H1 (cell line): Measurements from ENCODE around the gene SENP7. TPM values are rescaled to one million over a fixed set of nuclear protein-coding genes. Genes with fewer than 3 reads are reported as not detected.

Experiments used
- CTCF ChIA-PET: fragments of 300-600 bp; sonication (Branson Sonifier 250); formaldehyde crosslinking; loops from one replicate; lab custom pipeline; 2021; ENCODE audit not compliant: partially characterized antibody; lab: Charles Lee
- POLR2A ChIA-PET: fragments of 300-600 bp; sonication (Branson Sonifier 250); formaldehyde crosslinking; loops from one replicate; lab custom pipeline; 2021; ENCODE audit warnings: inconsistent platforms; ENCODE audit not compliant: partially characterized antibody; lab: Charles Lee
- DNase-seq, 2 experiments: peaks; one replicate each; pipeline versions ENCODE4 v3.0.0 to v3.0.0-alpha.2; 2010 to 2022; ENCODE audit warnings: low spot score in 2 of 2, low read depth in 1 of 2, mixed read lengths in 1 of 2
- FAIRE-seq: peaks from 2 replicates; lab custom pipeline; 2011; peaks lifted over from hg19 to GRCh38; lab: Jason Lieb, UNC
- H2AFZ ChIP-seq: 2 replicates; pipeline ENCODE4 v1.8.1; 2012; ENCODE audit warnings: low read length, inconsistent platforms
- H2AK5ac ChIP-seq: 2 replicates; pipeline ENCODE4 v1.6.1; 2013; ENCODE audit warnings: low read depth, low read length
- H2BK120ac ChIP-seq: replicated peaks from 2 replicates; pipeline ENCODE3; 2013; ENCODE audit warnings: low read depth, low read length, inconsistent platforms
- H2BK12ac ChIP-seq: 2 replicates; pipeline ENCODE4 v1.6.1; 2013; ENCODE audit warnings: low read depth, low read length
- H2BK15ac ChIP-seq: 2 replicates; pipeline ENCODE4 v1.6.1; 2013; ENCODE audit warnings: low read length
- H2BK20ac ChIP-seq: 2 replicates; pipeline ENCODE4 v1.6.1; 2013; ENCODE audit warnings: low read length
- H2BK5ac ChIP-seq: 2 replicates; pipeline ENCODE4 v1.6.1; 2013; ENCODE audit warnings: low read depth, low read length
- H3K14ac ChIP-seq: 2 replicates; pipeline ENCODE4 v1.6.1; 2013; ENCODE audit warnings: inconsistent platforms; ENCODE audit not compliant: insufficient read length
- H3K18ac ChIP-seq: 2 replicates; pipeline ENCODE4 v1.6.1; 2013; ENCODE audit warnings: low read length; ENCODE audit errors: extremely low read depth
- H3K23ac ChIP-seq: 2 replicates; pipeline ENCODE4 v1.6.1; 2013; ENCODE audit warnings: inconsistent platforms; ENCODE audit not compliant: insufficient read length
- H3K23me2 ChIP-seq: 2 replicates; pipeline ENCODE4 v1.6.1; 2013; ENCODE audit warnings: low read depth, low read length
- H3K27ac ChIP-seq: 2 replicates; pipeline ENCODE4 v1.6.1; 2011; ENCODE audit warnings: low read depth, low read length, inconsistent platforms
- H3K27me3 ChIP-seq, 4 experiments: replicated peaks in 1 of 4; 1 replicate in 1 of 4; 2 replicates in 3 of 4; pipeline versions ENCODE4 v1.6.1 to v1.8.1; 2011 to 2013; ENCODE audit warnings: low read length in 3 of 4, mild to moderate bottlenecking in 3 of 4, inconsistent platforms in 2 of 4, mixed read lengths in 2 of 4, moderate library complexity in 1 of 4; ENCODE audit not compliant: control insufficient read depth in 3 of 4, insufficient read depth in 3 of 4; ENCODE audit errors: extremely low read depth in 1 of 4
- H3K36me3 ChIP-seq, 4 experiments: 2 replicates each; pipeline versions ENCODE4 v1.6.1 to v1.8.1; 2011 to 2013; ENCODE audit warnings: mild to moderate bottlenecking in 4 of 4, low read length in 3 of 4, moderate library complexity in 2 of 4, control low read depth in 1 of 4, inconsistent platforms in 1 of 4; ENCODE audit not compliant: insufficient read depth in 4 of 4, control insufficient read depth in 2 of 4
- H3K4ac ChIP-seq: replicated peaks from 2 replicates; pipeline ENCODE3; 2013; ENCODE audit warnings: low read length, low read depth, mixed read lengths, inconsistent platforms; ENCODE audit not compliant: insufficient read length
- H3K4me1 ChIP-seq, 4 experiments: replicated peaks in 1 of 4; 1 replicate in 1 of 4; 2 replicates in 3 of 4; pipeline versions ENCODE4 v1.6.1 to v1.8.1; 2011 to 2013; ENCODE audit warnings: low read length in 3 of 4, inconsistent platforms in 2 of 4, mixed read lengths in 1 of 4; ENCODE audit not compliant: insufficient read depth in 4 of 4, control insufficient read depth in 3 of 4
- H3K4me2 ChIP-seq, 2 experiments: 2 replicates each; pipeline versions ENCODE4 v1.6.1 to v1.8.1; 2011 to 2013; ENCODE audit warnings: low read depth in 2 of 2, low read length in 2 of 2, control low read depth in 1 of 2, inconsistent platforms in 1 of 2, mild to moderate bottlenecking in 1 of 2; ENCODE audit not compliant: insufficient read depth in 1 of 2
- H3K4me3 ChIP-seq, 4 experiments: fragments of 200-600, 300-600 bp in 1 of 4; sonication (generic), shearing (Covaris generic), sonication (Bioruptor Twin) in 1 of 4; 2 replicates each; pipeline versions ENCODE4 v1.5.1 to v1.8.1; 2011 to 2016; ENCODE audit warnings: low read length in 4 of 4, low read depth in 3 of 4, control low read depth in 2 of 4, inconsistent platforms in 2 of 4, mild to moderate bottlenecking in 2 of 4, mixed read lengths in 1 of 4, moderate library complexity in 1 of 4; ENCODE audit not compliant: insufficient read depth in 2 of 4; ENCODE audit errors: extremely low read depth in 1 of 4
- H3K56ac ChIP-seq: replicated peaks from 2 replicates; pipeline ENCODE3; 2013; ENCODE audit warnings: low read depth, mild to moderate bottlenecking, mixed read lengths, low read length, inconsistent platforms; ENCODE audit not compliant: insufficient read length
- H3K79me1 ChIP-seq: 2 replicates; pipeline ENCODE4 v1.6.1; 2013; ENCODE audit warnings: low read depth, low read length, control low read depth
- H3K79me2 ChIP-seq, 2 experiments: 2 replicates each; pipeline versions ENCODE4 v1.6.1 to v1.8.1; 2012 to 2013; ENCODE audit warnings: low read length in 2 of 2, mild to moderate bottlenecking in 2 of 2, inconsistent platforms in 1 of 2; ENCODE audit not compliant: insufficient read depth in 2 of 2, control insufficient read depth in 1 of 2
- H3K9ac ChIP-seq, 4 experiments: replicated peaks in 1 of 4; 1 replicate in 1 of 4; 2 replicates in 3 of 4; pipeline versions ENCODE4 v1.6.1 to v1.8.1; 2011 to 2013; ENCODE audit warnings: low read depth in 3 of 4, low read length in 3 of 4, control low read depth in 2 of 4, mild to moderate bottlenecking in 2 of 4, moderate library complexity in 2 of 4, inconsistent platforms in 1 of 4; ENCODE audit errors: extremely low read depth in 1 of 4
- H3K9me3 ChIP-seq, 2 experiments: 2 replicates each; pipeline versions ENCODE4 v1.6.1 to v1.8.1; 2012 to 2013; ENCODE audit warnings: mild to moderate bottlenecking in 2 of 2, moderate library complexity in 2 of 2, control low read depth in 1 of 2, inconsistent platforms in 1 of 2, low read depth in 1 of 2, low read length in 1 of 2, mixed read lengths in 1 of 2; ENCODE audit not compliant: insufficient read depth in 2 of 2
- H4K20me1 ChIP-seq, 2 experiments: replicated peaks in 1 of 2; 2 replicates each; pipeline versions ENCODE3 to v1.8.1; 2011 to 2013; ENCODE audit warnings: inconsistent platforms in 2 of 2, low read length in 2 of 2, mild to moderate bottlenecking in 1 of 2; ENCODE audit not compliant: insufficient read depth in 2 of 2, control insufficient read depth in 1 of 2
- H4K5ac ChIP-seq: 2 replicates; pipeline ENCODE4 v1.6.1; 2013; ENCODE audit warnings: low read length, low read depth, mixed read lengths, inconsistent platforms; ENCODE audit not compliant: insufficient read length
- H4K8ac ChIP-seq: 2 replicates; pipeline ENCODE4 v1.8.0; 2013; ENCODE audit warnings: mild to moderate bottlenecking, moderate library complexity, low read length, inconsistent platforms; ENCODE audit not compliant: insufficient read depth; ENCODE audit errors: extremely low read depth
- H4K91ac ChIP-seq: replicated peaks from 2 replicates; pipeline ENCODE3; 2013; ENCODE audit warnings: low read length, mixed read lengths, inconsistent platforms; ENCODE audit not compliant: insufficient read length
- EP300 ChIP-seq, 2 experiments: IDR thresholded peaks; 1 replicate in 1 of 2; 2 replicates in 1 of 2; pipeline ENCODE4 v1.6.1; 2011 to 2012; ENCODE audit warnings: low read depth in 2 of 2, low read length in 2 of 2, mild to moderate bottlenecking in 2 of 2, borderline replicate concordance in 1 of 2, inconsistent platforms in 1 of 2, moderate library complexity in 1 of 2
- HDAC2 ChIP-seq, 2 experiments: fragments of 300-600 bp in 1 of 2; sonication (generic) in 1 of 2; IDR thresholded peaks; 2 replicates each; pipeline ENCODE4 v1.6.1; 2011 to 2012; ENCODE audit warnings: low read depth in 2 of 2, low read length in 2 of 2, mild to moderate bottlenecking in 2 of 2, moderate library complexity in 2 of 2, borderline replicate concordance in 1 of 2, inconsistent platforms in 1 of 2
- JUND ChIP-seq: IDR thresholded peaks from 2 replicates; pipeline ENCODE4 v1.6.1; 2011; ENCODE audit warnings: mild to moderate bottlenecking, improper control_type of control experiment, low read length
- KDM1A ChIP-seq: fragments of 200-600, 300-600 bp; sonication (generic); IDR thresholded peaks from 2 replicates; pipeline ENCODE4 v1.7.1; 2016; ENCODE audit warnings: mild to moderate bottlenecking, low read length, borderline replicate concordance
- POU5F1 ChIP-seq: IDR thresholded peaks from 2 replicates; pipeline ENCODE4 v1.6.1; 2011; ENCODE audit warnings: low read depth, mild to moderate bottlenecking, low read length, moderate library complexity
- SP1 ChIP-seq: IDR thresholded peaks from 2 replicates; pipeline ENCODE4 v1.6.1; 2011; ENCODE audit warnings: low read depth, low read length
- WGBS, 2 experiments: shearing (Covaris generic) in 1 of 2; methylation state at CpG; one replicate each; pipeline versions ENCODE4 v1.1.6 to v1.1.7; 2013 to 2015; ENCODE audit warnings: low lambda C conversion rate in 2 of 2, mixed read lengths in 2 of 2, inconsistent platforms in 1 of 2, low coverage in 1 of 2, missing lambda C conversion rate in 1 of 2; ENCODE audit not compliant: insufficient replicate concordance in 2 of 2, insufficient coverage in 1 of 2, insufficient read length in 1 of 2; ENCODE audit errors: extremely low coverage in 1 of 2, missing lambda C conversion rate in 1 of 2; 5-methylcytosine and 5-hydroxymethylcytosine counted together
- polyA plus RNA-seq, 7 experiments: library from polyadenylated mRNA; depleted of rRNA in 3 of 7; stranded (reverse) in 5 of 7; unstranded in 2 of 7; fragments of >200 nt in 5 of 7; fragments of 200-250 nt in 2 of 7; gene quantifications; 1 replicate in 5 of 7; 2 replicates in 1 of 7; 4 replicates in 1 of 7; pipeline versions ENCODE4 v1.2.1 to v1.2.3, GENCODE V29; 2011 to 2013; ENCODE audit warnings: missing spikeins in 2 of 7, mixed read lengths in 2 of 7
- total RNA-seq: library from RNA; stranded (reverse); fragmentation: NEBNext Ultra II Directional; extraction: Animal tissue kit (Norgen Biotek cat#: 25700); gene quantifications from 2 replicates; pipeline ENCODE4 v1.2.1, GENCODE V29; 2021

Gene SENP7
- total and polyA plus RNA-seq, 2 of the 8 experiments (the other 6 are each of a cell fraction or from before 2014, with no cell fraction given) = 2.8 to 7.8 TPM

- Histone ChIP-seq H2BK20ac (no peak overlapping the region), H3K9me3 (no peaks in the 10 kb centered on the region), H3K9ac (no peak overlapping the region), H3K4ac (no peak overlapping the region), H4K5ac (no peak overlapping the region), H2BK12ac (no peak overlapping the region), H3K4me1 (peaks cover 0 to 16% (median 7%) of the 10 kb centered on the region in 4 experiments; a peak in 6 of 7 replicates), H3K36me3 (no peaks in the 10 kb centered on the region), H3K18ac (no peak overlapping the region), H2AFZ (no peak overlapping the region), H4K91ac (no peak overlapping the region), H4K8ac (no peak overlapping the region), H3K79me2 (no peaks in the 10 kb centered on the region), H3K27me3 (no peaks in the 10 kb centered on the region), H3K56ac (no peak overlapping the region), H2BK120ac (no peak overlapping the region), H2BK5ac (no peak overlapping the region), H3K4me2 (no peak overlapping the region), H3K23me2 (no peaks in the 10 kb centered on the region), H3K23ac (no peak overlapping the region), H4K20me1 (no peaks in the 10 kb centered on the region), H3K14ac (no peak overlapping the region), H3K27ac (no peak overlapping the region), H2BK15ac (no peak overlapping the region), H3K4me3 (no peak overlapping the region), H3K79me1 (no peaks in the 10 kb centered on the region), H2AK5ac (no peak overlapping the region)
- POLR2A ChIA-PET = interaction anchor here (1.3 kb wide), 1 partner anchor 26 kb away, joined by 3 read pairs; the partner anchor contains the start of gene TRMT10C
- TF ChIP-seq HDAC2 (IDR thresholded peaks at IDR 0.05; ENCODE audit: borderline replicate concordance in 1 of 2, low read depth in 2 of 2, low read length in 2 of 2) (no peak), SP1 (no peak), KDM1A (no peak), JUND (no peak), EP300 (IDR thresholded peaks at IDR 0.05; ENCODE audit: borderline replicate concordance in 1 of 2, low read depth in 2 of 2, low read length in 2 of 2) (no peak), POU5F1 (no peak)
- DNase-seq (no peak), FAIRE-seq (no peak)
- CTCF ChIA-PET = no interaction called here
- 95% methylated on average over 5 of the region's 5 CpGs; no CpG with 5 or more reads in 1 of the 2 experiments for WGBS, 2 experiments
Measured at GRCh38 chr3:101535221-101535620, 22.2 kb upstream of the SENP7 start.
